Activated CD4-positive, alpha-beta T cell treated with anti-CD3 and anti-CD28 coated beads, Interleukin-2, Interleukin-6, amounts not matched to agents 100 ng/mL and 50 ng/mL, durations not matched to agents 16 hours and 8 hours (primary cell): Measurements from ENCODE around the gene OR13C9.
"Not testable (repeated sequence)": the region's sequence is repeated elsewhere in the genome, so short reads cannot be mapped to it uniquely, and the experiment has no call there.

Experiments
- DNase-seq: peaks from one replicate; pipeline ENCODE4 v3.0.0-alpha.2; 2020

OR13C9 gene, protein sequence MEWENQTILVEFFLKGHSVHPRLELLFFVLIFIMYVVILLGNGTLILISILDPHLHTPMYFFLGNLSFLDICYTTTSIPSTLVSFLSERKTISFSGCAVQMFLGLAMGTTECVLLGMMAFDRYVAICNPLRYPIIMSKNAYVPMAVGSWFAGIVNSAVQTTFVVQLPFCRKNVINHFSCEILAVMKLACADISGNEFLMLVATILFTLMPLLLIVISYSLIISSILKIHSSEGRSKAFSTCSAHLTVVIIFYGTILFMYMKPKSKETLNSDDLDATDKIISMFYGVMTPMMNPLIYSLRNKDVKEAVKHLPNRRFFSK

DNA sequence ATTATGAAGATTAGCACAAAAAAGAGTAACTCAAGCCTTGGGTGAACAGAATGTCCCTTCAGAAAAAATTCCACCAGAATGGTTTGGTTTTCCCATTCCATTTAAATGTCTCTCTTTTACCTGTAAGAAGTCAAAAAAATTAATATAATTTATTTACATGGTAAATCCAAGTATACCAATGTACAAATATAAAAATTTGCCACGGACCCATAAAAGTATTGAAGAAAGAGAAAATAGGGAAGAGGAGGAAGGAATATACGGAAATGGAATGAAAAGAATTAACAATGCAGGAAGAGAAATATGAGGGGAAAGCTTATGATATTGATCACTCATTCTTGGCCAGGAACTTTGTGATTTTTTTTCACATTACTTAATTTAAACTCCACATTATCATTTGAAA, at the start of gene OR13C9:
TSS of gene OR13C9 (minus strand) at position 101 of the 400 bp plus-strand sequence. CDS start at position 101, 0 bp downstream.
- DNase-seq: no peak

DNA sequence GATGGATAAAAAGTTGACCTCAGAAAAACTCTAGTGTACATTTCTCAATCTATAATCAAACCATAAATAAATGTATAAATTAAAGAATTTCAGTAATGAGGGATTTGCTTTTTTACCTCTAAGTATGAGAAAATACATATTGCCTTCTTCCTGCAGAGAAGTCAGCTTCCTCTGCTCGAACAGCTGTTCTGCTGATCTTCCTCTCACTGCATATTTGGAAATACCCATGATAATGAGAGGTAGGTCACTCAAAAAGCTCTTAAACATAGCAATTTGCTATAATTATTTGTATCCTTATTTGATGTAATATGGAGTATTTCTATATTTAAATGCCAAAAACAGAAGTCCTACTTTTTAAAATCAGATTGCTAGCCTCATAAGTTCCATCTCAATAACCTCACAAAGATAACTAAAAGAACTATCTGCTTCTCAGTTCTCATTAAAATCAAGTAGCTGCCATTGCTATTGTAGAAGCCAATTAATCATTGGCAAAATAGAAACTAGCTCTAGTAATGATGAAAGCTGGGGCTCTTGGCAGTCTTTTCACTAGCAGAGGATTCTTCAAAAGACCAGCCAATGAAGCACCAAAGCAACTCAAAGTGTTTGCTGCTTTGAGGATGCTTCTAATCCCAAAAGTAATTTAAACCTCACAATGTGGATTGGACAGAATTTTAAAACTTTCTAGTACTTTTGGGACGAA, 40.6 kb upstream of the OR13C9 start:
- DNase-seq: no peak

DNA sequence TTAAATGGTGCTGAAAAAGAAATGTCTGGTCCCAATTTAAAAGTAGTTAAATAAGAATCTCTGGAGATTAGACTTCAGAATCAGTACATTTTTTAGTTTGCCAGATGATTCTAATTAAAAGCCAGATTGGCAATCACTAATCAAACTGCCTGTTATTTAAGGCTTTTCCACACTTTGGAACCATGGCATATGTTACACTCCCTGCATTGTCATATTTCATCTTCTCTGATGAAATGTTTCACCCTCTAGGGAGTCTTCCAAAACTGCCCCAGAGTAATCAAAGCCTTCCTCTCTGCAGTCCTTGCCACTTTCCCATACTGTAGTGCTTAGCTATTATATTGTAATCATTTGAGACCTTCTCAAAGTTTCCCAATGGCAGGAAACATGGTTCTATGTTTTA, 17.5 kb upstream of the OR13C9 start:
- no peak for DNase-seq

DNA sequence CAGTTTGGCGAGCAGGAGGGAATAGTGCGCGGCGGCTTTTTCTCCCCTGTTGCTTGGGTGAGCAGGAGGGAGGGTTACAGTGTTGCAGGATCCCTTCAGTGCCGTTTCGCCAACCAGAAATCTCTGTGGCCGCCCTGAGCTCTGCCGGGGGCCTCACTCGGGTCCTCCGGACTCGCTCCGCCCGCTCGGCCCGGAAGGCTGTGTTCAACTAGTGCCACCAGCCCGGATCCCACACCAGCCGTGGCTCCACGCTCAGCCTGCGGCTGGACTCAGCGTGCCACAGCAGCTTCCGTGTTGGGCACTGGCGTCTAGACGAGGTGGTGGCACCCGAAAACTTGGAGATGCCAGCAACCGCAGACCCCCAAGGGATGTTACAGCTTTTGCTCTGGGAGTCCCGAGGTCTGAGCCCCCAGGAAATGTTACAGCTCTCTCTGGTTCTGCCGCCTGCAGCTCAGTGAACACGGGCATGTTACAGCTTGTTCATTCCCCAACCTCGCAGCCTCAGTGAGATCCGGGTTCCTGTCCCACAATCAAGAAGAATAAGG, 16.0 kb upstream of the OR13C9 start:
- DNase-seq: no peak

DNA sequence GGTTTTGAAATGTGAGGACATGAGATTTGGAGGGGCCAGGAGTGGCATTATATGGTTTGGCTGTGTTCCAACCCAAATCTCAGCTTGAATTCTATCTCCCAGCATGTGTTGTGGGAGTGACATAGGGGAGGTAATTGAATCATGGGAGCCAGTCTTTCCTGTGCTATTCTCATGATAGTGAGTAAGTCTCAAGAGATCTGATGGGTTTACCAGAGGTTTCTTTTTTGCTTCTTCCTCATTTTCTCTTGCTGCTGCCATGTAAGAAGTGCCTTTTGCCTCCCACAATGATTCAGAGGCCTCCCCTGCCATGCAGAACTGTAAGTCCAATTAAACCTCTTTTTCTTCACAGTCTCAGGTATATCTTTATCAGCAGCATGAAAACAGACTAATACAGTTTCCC, 8.0 kb upstream of the OR13C9 start:
- DNase-seq: not testable (repeated sequence)

DNA sequence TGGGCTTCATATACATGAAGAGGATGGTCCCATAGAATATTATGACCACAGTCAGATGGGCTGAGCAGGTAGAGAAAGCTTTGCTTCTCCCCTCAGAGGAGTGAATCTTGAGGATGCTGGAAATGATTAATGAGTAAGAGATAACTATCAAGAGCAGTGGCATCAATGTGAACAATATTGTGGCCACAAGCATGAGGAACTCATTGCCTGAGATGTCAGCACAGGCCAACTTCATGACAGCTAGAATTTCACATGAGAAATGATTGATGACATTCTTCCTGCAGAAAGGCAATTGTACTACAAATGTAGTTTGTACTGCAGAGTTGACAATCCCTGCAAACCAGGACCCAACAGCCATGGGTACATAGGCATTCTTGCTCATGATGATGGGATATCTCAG, 586 bp downstream of the OR13C9 start:
- DNase-seq: no peak

DNA sequence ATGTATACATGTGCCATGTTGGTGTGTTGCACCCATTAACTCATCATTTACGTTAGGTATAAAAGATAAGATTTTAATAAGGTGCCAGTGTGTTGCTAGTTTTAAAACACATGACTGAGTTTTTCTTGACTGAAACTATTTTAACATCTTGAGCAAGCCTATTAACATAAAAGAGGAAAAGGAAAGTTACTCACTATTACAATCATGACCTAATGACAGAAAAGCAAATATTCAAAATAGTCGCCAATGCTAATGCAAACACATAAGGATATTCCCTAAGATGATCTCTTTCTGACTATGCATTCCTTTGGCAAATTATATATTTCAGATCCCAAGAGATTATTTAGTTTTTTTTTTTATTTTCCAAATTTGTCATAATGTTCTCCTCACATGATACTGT, 6.8 kb downstream of the OR13C9 start:
- no peak for DNase-seq

DNA sequence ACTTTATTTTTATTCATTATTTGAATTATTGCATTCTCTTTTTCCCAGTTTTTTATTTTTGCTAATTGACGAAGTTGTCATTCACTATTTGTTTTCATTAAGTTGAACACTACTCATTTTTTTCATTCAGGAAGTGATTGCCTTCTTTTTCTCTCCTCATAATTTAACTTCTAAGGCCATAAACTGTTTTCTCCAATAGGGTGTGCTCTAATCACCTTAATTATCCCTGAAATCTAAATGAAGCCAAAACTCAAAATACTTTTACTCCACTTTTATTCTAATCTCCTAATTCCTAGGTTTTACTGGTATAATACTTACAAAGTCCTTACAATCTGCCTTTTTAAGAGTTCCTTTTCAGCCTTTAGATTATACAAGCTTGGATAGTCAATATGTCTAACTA, 9.7 kb downstream of the OR13C9 start:
- no peak for DNase-seq

DNA sequence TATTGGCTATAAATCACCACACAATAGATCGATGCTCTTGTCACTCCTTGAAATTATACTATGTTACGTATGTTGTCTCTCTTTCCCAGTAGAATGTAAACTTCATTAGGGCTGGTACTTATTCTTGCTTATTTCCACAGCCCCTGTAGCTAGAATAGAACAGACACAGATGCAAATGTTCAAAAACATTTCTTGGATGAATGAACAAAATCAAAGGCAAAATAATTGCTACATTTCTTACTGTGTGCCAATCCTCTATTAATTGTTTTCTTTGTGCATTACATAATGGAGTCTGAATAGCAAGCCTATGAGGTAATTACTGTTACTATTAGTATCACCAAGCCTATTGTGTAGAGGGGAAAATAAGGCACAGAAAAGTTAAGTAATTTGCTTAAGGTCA, 11.9 kb downstream of the OR13C9 start:
- no peak for DNase-seq

DNA sequence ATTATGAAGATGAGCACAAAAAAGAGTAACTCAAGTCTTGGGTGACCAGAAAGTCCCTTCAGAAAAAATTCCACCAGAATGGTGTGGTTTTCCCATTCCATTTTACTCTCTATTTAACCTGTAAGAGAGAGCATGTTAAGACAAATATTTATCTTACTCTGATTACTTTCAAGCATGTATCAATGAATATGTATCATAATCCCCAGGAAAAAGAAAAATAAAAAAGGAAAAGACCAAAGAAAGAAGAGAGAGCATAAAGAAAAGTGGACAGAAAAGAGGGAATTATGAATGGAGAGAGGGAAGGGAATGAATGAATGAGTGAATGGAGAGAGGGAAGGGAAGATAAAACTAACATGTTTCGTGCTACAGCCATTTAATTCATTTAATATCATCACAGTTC, 12.5 kb downstream of the OR13C9 start, which contains the start of gene OR13C2:
TSS of gene OR13C2 (minus strand) at position 101 of the 400 bp plus-strand sequence. CDS start at position 101, 0 bp downstream.
- not testable (repeated sequence) for DNase-seq

DNA sequence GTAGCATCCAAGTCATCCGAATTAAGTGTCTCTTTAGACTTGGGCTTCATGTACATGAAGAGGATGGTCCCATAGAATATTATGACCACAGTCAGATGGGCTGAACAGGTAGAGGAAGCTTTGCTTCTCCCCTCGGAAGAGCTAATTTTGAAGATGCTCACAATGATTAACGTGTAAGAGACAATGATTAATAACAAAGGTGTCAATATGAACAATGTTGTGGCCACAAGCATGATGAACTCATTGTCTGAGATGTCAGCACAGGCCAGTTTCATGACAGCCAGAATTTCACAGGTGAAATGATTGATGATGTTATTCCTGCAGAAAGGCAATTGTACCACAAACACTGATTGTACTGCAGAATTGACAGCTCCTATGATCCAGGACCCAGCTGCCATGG, 13.2 kb downstream of the OR13C9 start:
- no peak for DNase-seq

DNA sequence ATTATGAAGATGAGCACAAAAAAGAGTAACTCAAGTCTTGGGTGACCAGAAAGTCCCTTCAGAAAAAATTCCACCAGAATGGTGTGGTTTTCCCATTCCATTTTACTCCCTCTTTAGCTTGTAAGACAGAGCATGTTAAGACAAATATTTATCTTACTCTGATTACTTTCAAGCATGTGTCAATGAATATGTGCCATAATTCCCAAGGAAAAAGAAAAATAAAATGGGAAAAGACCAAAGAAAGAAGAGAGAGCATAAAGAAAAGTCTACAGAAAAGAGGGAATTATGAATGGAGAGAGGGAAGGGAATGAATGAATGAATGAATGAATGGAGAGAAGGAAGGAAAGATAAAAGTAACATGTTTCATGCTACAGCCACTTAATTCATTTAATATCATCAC, 18.7 kb downstream of the OR13C9 start, which contains the start of gene OR13C5:
TSS of gene OR13C5 (minus strand) at position 101 of the 400 bp plus-strand sequence. CDS start at position 101, 0 bp downstream.
- not testable (repeated sequence) for DNase-seq

DNA sequence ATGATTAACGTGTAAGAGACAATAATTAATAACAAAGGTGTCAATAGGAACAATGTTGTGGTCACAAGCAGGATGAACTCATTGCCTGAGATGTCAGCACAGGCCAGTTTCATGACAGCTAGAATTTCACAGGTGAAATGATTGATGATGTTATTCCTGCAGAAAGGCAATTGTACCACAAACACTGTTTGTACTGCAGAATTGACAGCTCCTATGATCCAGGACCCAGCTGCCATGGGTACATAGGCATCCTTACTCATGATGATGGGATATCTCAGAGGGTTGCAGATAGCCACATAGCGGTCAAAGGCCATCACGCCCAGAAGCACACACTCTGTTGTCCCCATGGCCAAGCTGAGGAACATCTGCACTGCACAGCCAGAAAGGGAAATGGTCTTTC, 19.3 kb downstream of the OR13C9 start:
- not testable (repeated sequence) for DNase-seq

DNA sequence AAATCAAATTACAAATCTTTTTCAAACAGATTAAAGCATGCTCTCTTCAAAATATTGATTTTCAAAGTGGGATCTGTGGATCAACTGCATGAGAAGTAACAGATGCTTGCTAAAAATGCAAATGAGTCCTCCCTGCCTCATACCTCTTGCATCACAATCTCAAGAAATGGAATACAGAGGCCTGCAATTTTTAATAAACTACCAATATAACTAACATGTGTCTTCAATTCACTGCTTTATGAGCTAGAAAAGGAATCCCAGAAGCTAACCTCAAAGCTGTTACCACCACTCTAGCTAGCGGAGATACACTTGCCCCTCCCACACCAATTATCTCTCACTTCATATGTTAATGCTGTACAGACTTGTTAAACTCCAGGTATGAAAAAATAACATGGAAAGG, 28.4 kb downstream of the OR13C9 start:
- DNase-seq: no peak

DNA sequence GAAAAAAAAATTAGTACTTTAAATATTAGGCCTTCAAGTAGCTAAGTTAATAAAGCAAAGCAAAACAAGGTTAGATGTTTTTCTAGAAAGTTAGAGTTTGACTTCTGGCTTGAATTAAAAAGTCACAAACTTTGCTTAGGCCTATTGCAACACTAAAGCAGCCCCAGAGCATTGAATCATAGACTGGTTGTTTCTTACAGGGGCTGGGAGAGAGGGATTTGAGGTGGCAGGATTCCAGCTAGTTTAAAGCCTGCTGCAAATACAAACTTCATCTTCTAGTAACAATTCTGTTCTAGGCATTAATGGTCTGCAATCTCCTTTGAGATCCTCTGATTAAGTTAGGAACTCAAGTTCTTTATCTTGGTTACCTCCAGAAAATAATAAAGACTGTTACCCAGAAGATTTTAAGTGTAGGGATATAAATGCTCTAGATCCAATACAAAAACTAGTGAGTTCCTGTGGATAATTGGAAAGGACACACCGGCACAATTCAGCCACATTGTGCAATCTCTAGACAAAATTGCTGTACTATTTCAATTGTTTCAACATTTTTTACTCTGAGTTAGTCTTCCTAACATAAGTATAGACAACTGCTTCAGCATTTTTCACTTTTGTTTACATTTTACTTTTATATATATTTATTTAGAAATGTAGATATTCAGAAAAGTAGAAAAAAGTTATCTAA, 31.4 kb downstream of the OR13C9 start:
- DNase-seq: no peak

DNA sequence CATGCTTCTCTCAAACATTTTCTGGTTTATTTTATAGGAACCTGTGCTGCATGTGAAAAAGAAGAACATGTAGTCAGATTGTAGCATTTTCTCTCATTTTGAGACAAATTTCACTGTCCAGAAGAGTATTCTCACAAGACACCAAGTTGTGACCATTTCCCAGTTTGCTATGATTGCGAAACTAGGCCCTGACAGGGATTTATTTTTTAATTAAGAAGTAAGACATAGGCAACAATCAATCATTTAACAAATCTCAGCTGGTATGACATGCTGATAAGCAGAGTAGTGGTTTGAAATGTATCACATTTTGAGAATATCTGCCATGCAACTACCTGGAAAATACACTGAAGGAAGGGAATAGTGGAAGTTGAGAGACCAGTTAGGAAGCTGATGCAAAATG, 37.4 kb downstream of the OR13C9 start:
- DNase-seq: no peak

DNA sequence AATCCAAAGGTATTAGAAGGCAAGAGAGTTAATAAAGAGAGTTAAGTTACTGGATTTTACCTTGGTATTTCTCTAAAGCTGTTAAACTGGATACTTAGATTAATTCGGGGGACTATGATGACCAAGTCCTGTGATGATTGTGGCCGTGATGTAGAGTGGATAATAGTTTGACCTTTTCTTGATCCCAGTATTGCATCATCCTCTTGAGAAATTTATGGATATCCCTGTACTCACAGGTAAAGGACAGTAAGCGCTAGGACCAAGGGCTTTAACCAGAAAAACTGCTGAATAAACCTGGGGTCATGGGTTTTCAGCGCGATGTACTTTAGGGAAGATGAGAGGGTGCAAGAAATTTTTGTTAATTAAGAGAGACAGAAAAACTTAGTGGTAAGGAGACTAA, 40.7 kb downstream of the OR13C9 start:
- no peak for DNase-seq

DNA sequence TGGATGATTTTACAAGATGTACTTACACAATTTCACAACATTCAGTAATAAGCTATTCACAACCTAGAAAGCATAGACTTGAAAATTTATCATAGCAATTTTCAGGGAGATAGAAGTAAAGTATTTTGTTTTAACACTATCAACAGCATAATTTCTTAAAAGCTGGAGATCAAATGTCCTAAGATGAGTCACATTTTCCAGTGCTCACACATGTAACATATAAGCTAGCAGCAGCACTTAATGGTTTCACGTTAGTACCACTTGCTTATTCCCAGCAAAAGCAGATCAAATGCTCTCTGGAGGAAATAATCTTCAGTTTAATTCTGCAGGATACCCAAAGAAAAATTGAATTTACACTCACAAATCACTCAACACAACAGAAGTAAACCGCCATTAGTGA, 42.5 kb downstream of the OR13C9 start:
- no peak for DNase-seq

DNA sequence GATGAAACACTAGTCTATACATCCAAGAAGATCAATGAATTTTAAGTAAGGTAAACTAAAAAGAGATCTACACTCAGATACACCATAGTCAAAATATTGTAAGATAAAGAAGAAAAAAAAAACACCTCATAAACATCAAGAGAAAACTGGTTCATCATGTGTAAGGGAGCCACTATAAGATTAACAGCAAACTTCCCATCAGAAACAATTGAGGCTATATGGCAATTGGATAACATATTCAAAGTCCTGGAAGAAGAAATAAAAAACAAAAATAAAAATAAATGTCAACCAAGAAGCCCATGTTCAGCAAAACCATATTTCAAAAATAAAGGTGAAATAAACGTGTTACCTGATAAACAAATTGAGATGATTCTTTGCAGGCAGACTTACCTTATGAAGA, 45.4 kb downstream of the OR13C9 start:
- no peak for DNase-seq

DNA sequence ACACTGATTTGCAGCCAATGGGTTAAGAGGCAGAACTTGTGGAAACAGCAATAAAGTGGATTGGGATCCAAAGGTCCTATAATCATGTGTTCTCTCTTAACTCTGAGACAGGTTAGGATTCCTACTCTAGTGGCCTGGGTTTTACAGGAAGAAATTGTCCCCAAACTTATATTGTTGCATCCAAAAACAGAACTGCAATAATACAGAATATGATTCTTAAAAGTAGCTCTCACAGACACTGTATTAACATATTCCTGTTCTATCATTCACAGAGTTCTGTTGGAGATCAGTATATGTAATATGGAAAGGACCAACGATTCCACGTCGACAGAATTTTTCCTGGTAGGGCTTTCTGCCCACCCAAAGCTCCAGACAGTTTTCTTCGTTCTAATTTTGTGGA, 49.1 kb downstream of the OR13C9 start, which contains the start of gene OR13C8:
TSS of gene OR13C8 (plus strand) at position 301 of the 400 bp plus-strand sequence. CDS start at position 301, 0 bp downstream.
- no peak for DNase-seq
